GM21360 (cell line): Measurements from ENCODE around the gene PTPN7.
"Not testable (repeated sequence)": the region's sequence is repeated elsewhere in the genome, so short reads cannot be mapped to it uniquely, and the experiment has no call there.

Experiments used
- ATAC-seq: cut with Tn5 transposase; IDR thresholded peaks from one replicate; pipeline ENCODE4 v1.9.1; 2021; ENCODE audit warnings: mild to moderate bottlenecking, moderate library complexity; ENCODE audit not compliant: unreplicated experiment

PTPN7 gene

GRCh38 chr1:202154148-202154765 lies 6.1 kb downstream of the PTPN7 start:
- no peak for ATAC-seq

GRCh38 chr1:202153284-202153683 lies 7.1 kb downstream of the PTPN7 start:
- no peak for ATAC-seq

GRCh38 chr1:202152399-202152798 lies 8.0 kb downstream of the PTPN7 start:
- ATAC-seq = no peak

GRCh38 chr1:202151045-202151444 lies 9.4 kb downstream of the PTPN7 start:
- ATAC-seq = no peak

- ATAC-seq = no peak
Measured at GRCh38 chr1:202150602-202151001, 9.8 kb downstream of the PTPN7 start.

GRCh38 chr1:202150187-202150586 lies 10.2 kb downstream of the PTPN7 start:
- ATAC-seq = no peak

GRCh38 chr1:202149566-202149965 lies 10.8 kb downstream of the PTPN7 start:
- ATAC-seq = no peak

GRCh38 chr1:202148391-202148790 lies 12.0 kb downstream of the PTPN7 start:
- no peak for ATAC-seq

GRCh38 chr1:202146993-202147392 lies 13.4 kb downstream of the PTPN7 start:
- ATAC-seq = no peak

- ATAC-seq = no peak
Measured at GRCh38 chr1:202146279-202146678, 14.1 kb downstream of the PTPN7 start.

- ATAC-seq = not testable (repeated sequence)
Measured at GRCh38 chr1:202145744-202146140, 14.7 kb downstream of the PTPN7 start.

GRCh38 chr1:202145068-202145743 lies 15.2 kb downstream of the PTPN7 start:
- ATAC-seq = no peak

GRCh38 chr1:202144402-202145067 lies 15.9 kb downstream of the PTPN7 start, which contains the start of gene ARL8A:
TSS of gene ARL8A (minus strand) at chr1:202144737. CDS start at chr1:202144572, 165 bp downstream.
- ATAC-seq = peak; percentile 59

- ATAC-seq = peak; percentile 40
Measured at GRCh38 chr1:202143768-202144401, 16.5 kb downstream of the PTPN7 start.

- ATAC-seq = peak; percentile 14
Measured at GRCh38 chr1:202143011-202143767, 17.2 kb downstream of the PTPN7 start.

- not testable (repeated sequence) for ATAC-seq
Measured at GRCh38 chr1:202141468-202141867, 18.9 kb downstream of the PTPN7 start.

- ATAC-seq = no peak
Measured at GRCh38 chr1:202140833-202141232, 19.6 kb downstream of the PTPN7 start.

GRCh38 chr1:202135221-202135721 lies 25.1 kb downstream of the PTPN7 start:
- ATAC-seq = no peak

- ATAC-seq = no peak
Measured at GRCh38 chr1:202134645-202135172, 25.7 kb downstream of the PTPN7 start.

GRCh38 chr1:202133989-202134388 lies 26.4 kb downstream of the PTPN7 start:
- ATAC-seq = no peak
